DND-41 (cell line): ENCODE measurements around the gene NBPF1.
"Not testable (repeated sequence)": the region's sequence is repeated elsewhere in the genome, so short reads cannot be mapped to it uniquely, and the experiment has no call there.

ENCODE experiments used
- ATAC-seq: fragments of 200-7000 bp; cut with Tn5 transposase; 3 replicates; pipeline ENCODE4 v1.9.1; 2021; ENCODE audit warnings: low read depth; ENCODE audit not compliant: insufficient read depth
- DNase-seq: peaks from one replicate; pipeline ENCODE4 v3.0.0-alpha.2; 2020
- H2AFZ ChIP-seq: 2 replicates; pipeline ENCODE4 v1.6.0; 2012; ENCODE audit warnings: low read depth, low read length
- H3K27ac ChIP-seq: 2 replicates; pipeline ENCODE4 v1.5.1; 2012; ENCODE audit warnings: low read length, inconsistent platforms
- H3K27me3 ChIP-seq: fragments of 200-600 bp; sonication (generic); 2 replicates; pipeline ENCODE4 v1.6.0; 2012; ENCODE audit warnings: low read length, mild to moderate bottlenecking, inconsistent platforms; ENCODE audit not compliant: insufficient read depth, poor library complexity
- H3K36me3 ChIP-seq: 2 replicates; pipeline ENCODE4 v1.5.1; 2012; ENCODE audit warnings: low read length, inconsistent platforms; ENCODE audit not compliant: insufficient read depth
- H3K4me1 ChIP-seq: 2 replicates; pipeline ENCODE4 v1.5.1; 2012; ENCODE audit warnings: mild to moderate bottlenecking, low read length; ENCODE audit not compliant: insufficient read depth
- H3K4me2 ChIP-seq: 2 replicates; pipeline ENCODE4 v1.6.0; 2012; ENCODE audit warnings: mild to moderate bottlenecking, moderate library complexity, low read length, inconsistent platforms; ENCODE audit not compliant: insufficient read depth
- H3K4me3 ChIP-seq, 2 experiments: fragments of 200-600 bp in 1 of 2; shearing (Covaris generic) in 1 of 2; 2 replicates each; pipeline ENCODE4 v1.5.1; 2012 to 2016; ENCODE audit warnings: inconsistent platforms in 2 of 2, low read length in 2 of 2, mild to moderate bottlenecking in 2 of 2, low read depth in 1 of 2, moderate library complexity in 1 of 2
- H3K79me2 ChIP-seq: 2 replicates; pipeline ENCODE4 v1.6.0; 2012; ENCODE audit warnings: low read length, inconsistent platforms; ENCODE audit not compliant: insufficient read depth
- H3K9ac ChIP-seq: 2 replicates; pipeline ENCODE4 v1.6.0; 2012; ENCODE audit warnings: low read depth, mild to moderate bottlenecking, inconsistent platforms, low read length, moderate library complexity
- H3K9me3 ChIP-seq: 2 replicates; pipeline ENCODE4 v1.5.1; 2012; ENCODE audit warnings: low read length, moderate library complexity, mild to moderate bottlenecking, inconsistent platforms; ENCODE audit not compliant: insufficient read depth, severe bottlenecking
- H4K20me1 ChIP-seq: 2 replicates; pipeline ENCODE4 v1.6.0; 2012; ENCODE audit warnings: low read length; ENCODE audit not compliant: insufficient read depth

Gene NBPF1

DNA sequence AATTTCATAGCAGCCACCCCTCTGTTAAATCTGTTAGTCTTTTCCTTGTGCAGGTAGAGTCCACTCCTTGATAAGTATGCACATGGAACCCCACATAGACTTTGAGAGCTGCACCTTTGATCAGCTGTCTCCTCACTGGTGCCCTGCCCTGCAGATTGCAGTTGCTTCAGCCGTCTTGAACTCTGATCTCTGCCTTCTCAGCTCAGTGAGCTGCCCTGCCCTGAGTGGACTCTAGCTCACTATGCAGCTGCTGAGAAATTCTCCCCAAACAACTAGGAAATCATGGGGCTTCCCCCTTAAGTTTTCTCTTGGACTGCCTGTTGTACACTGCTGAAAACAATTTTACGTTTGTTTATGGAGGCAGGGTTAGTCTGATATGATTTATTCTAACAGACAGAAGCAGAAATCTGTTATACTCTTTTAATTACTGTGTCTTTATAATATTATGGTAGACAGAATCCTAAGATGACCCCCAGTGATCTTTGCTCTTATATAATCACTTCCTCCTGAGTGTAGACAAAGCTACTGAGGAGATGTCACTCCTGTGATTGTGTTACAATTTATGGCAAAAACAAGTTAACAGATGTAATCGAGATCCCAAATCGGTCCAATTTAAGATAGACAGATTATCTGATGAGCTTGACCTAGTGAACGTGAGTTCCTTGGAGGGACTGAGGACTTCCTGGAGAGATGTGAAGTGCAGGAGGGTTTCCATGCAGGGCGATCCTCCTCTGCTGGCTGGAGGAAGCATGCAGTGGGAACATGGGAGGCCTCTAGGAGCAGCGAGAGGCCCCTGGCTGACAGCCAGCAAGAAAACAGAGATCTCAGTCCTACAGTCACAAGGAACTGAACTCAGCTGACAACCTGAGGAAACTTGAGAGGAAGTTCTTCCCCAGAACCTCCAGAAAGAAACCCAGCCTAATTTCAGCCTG lies 12.2 kb downstream of the NBPF1 start:
- not testable (repeated sequence) for DNase-seq

DNA sequence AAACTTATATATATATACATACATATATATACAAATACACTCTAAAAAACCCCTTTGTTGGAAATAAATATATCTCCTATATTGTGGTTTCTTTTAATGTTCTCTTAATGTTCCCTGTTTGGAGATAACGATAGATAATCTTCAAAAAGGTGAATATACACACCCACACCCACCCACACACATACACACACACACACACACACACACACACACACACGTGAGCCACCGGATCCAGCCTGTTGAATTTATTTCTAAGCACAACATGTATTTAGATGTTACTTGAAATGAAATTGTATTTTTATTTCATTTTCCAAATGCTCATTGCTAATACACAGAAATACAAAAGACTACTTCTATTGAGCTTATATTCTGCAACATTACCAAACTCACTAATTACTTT lies 14.0 kb downstream of the NBPF1 start:
- not testable (repeated sequence) for H3K27ac ChIP-seq, H2AFZ ChIP-seq, H3K4me3 ChIP-seq, H4K20me1 ChIP-seq, H3K9me3 ChIP-seq, H3K79me2 ChIP-seq, H3K4me1 ChIP-seq, DNase-seq, H3K27me3 ChIP-seq, ATAC-seq, H3K36me3 ChIP-seq, H3K4me2 ChIP-seq, H3K9ac ChIP-seq

More for the DNA sequence above, 12.2 kb downstream of the NBPF1 start:
- not testable (repeated sequence) for H4K20me1 ChIP-seq, H3K4me2 ChIP-seq, H3K79me2 ChIP-seq, ATAC-seq, H3K4me1 ChIP-seq, H3K9ac ChIP-seq, H3K9me3 ChIP-seq, H3K27me3 ChIP-seq, H2AFZ ChIP-seq, H3K4me3 ChIP-seq, H3K27ac ChIP-seq
- peaks cover 13% of the 10 kb centered on the region for H3K36me3 ChIP-seq

DNA sequence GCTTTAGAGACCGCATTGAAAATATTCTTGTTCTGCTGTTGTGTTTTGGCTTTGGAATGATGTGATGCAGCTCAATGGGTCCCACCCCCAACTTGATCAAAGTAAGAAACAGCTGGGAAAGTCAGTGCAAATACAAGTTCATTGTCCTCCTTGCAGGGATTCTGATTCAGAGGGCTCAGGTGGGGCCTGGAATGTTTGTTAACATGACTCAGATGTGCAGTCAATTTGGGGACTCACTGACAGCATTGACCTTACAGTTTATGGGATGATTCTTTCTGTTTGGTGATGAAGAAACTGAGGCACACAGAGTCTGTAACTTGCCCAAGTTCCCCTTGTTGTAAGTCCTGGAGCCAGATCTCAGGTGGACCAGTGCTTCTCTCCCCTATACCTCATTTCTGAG lies 18.1 kb downstream of the NBPF1 start:
- not testable (repeated sequence) for H3K9ac ChIP-seq, H2AFZ ChIP-seq, H3K79me2 ChIP-seq, H3K27ac ChIP-seq, H3K4me2 ChIP-seq, H3K27me3 ChIP-seq, H3K36me3 ChIP-seq, H3K4me3 ChIP-seq, ATAC-seq, H3K9me3 ChIP-seq, DNase-seq, H3K4me1 ChIP-seq, H4K20me1 ChIP-seq

DNA sequence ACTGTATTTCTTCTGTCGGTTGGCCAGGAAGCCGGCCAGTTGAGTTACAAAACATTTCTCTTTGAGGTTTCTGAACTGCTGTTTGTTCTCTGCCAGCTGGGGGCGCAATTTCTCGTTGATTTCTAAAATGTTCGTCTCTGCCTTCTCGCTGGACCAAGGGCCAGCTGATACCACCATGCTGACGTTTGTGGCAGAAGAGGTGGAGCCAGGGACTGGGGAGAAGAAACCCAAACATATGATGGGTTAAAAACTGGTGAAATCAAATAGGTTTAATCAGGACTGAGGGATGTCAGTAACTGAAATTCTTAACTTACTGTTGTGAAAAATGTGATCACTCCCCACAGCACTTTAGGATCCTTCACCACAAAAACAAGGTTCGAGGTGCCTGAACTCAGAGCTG lies 21.5 kb downstream of the NBPF1 start:
- not testable (repeated sequence) for DNase-seq, H3K79me2 ChIP-seq, H4K20me1 ChIP-seq, H3K4me2 ChIP-seq, H2AFZ ChIP-seq, H3K36me3 ChIP-seq, H3K9ac ChIP-seq, H3K4me3 ChIP-seq, H3K4me1 ChIP-seq, ATAC-seq, H3K27ac ChIP-seq, H3K9me3 ChIP-seq, H3K27me3 ChIP-seq

DNA sequence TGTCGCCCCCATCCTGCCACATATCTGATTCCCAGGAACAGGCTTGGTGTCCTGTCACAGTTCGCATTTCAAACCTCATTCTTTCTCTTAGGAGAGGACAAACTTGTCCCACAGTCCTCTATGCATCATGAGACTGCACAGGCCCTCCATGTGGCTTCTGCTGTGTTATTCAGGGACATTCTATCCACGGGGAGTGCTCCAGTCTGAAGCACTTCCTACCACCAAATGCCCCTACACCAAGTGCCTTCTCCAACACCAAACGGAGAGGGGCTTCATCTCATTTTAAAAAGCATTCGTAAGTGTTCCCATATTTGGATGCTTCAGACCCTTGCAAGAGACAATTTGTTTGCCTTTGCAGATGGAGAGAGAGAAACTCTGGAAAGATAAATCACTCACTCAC lies 25.3 kb downstream of the NBPF1 start:
- H3K36me3 ChIP-seq: peaks cover 13% of the 10 kb centered on the region; the same call in 1 of the 2 replicates
- not testable (repeated sequence) for H3K4me1 ChIP-seq, H3K27me3 ChIP-seq, H3K4me2 ChIP-seq, H3K9me3 ChIP-seq, H3K4me3 ChIP-seq, DNase-seq, ATAC-seq, H3K27ac ChIP-seq, H2AFZ ChIP-seq, H4K20me1 ChIP-seq, H3K79me2 ChIP-seq, H3K9ac ChIP-seq

DNA sequence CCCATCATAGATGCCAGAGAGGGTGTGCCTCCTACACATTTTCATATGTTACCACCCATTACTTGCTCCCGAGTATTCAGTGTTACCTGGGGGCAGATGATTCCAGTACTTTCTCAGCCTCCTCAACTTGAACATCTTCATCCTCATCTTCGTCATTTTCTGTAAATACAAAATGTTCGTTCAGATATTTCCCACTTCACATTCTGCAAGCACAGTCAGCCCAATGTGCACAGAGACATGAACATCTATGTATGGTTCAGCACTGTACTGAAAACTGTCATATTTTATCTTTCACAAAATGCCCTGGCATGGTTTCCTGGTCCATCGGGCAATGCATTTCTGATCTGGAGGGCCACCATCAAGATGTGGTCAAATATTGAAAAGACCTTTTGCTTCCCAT lies 25.7 kb downstream of the NBPF1 start:
- ATAC-seq, H3K9ac ChIP-seq, H3K79me2 ChIP-seq, H3K27ac ChIP-seq, H3K27me3 ChIP-seq, H2AFZ ChIP-seq, H3K4me2 ChIP-seq, H3K9me3 ChIP-seq, H3K4me3 ChIP-seq, H3K4me1 ChIP-seq, DNase-seq, H4K20me1 ChIP-seq: not testable (repeated sequence)
- H3K36me3 ChIP-seq: peaks cover 13% of the 10 kb centered on the region; the same call in 1 of the 2 replicates

DNA sequence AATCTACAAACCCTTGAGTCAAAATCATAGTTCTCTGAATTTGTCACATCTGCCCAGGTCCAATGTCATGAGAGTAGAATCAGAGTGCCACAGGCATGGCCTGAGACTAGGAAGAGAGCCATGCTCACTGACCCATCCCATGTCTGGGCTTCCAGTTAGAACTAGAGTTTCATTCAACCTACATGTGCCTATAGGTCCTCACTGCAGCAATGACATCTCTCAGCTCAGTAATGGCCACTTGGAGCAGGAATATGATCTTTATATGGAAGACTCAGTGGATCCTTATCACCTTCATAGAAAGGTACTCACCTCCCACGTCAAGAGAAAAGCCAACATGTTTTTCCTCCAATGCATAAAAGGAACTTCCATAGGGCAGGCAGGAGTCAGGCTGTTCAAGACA lies 48.0 kb downstream of the NBPF1 start:
- not testable (repeated sequence) for H4K20me1 ChIP-seq, H3K36me3 ChIP-seq, H3K79me2 ChIP-seq, H3K9ac ChIP-seq, H3K4me3 ChIP-seq, H3K4me2 ChIP-seq, H2AFZ ChIP-seq, H3K4me1 ChIP-seq, DNase-seq, ATAC-seq, H3K27ac ChIP-seq, H3K27me3 ChIP-seq, H3K9me3 ChIP-seq

DNA sequence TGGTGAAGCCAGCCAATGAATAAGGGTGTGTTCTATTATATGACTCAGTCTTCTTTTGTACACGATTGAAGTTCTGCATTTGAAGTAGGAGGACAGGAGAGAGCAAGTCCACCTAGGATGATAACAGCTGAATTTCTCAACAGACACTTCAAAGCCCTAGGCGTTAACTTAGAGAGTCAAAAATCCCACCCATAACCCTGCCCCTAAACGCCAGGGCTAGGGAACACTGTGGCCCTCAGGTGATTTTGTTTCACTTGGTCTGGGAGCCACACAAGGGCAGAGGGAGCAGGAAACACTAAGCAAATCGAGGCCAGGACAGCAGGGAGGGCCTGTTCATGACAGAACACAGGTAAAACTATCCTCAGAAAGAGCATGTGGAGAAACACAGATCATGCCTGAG lies 52.3 kb downstream of the NBPF1 start:
- not testable (repeated sequence) for H3K4me2 ChIP-seq, H3K27me3 ChIP-seq, H2AFZ ChIP-seq, ATAC-seq, H3K9me3 ChIP-seq, H3K4me3 ChIP-seq, DNase-seq, H3K4me1 ChIP-seq, H3K36me3 ChIP-seq, H3K9ac ChIP-seq, H4K20me1 ChIP-seq, H3K27ac ChIP-seq, H3K79me2 ChIP-seq
